Cardiac muscle cell (in vitro differentiated cells and primary cell): ENCODE results near the gene AUTS2. TPM values are rescaled to one million over a fixed set of nuclear protein-coding genes. Genes with fewer than 3 reads are reported as not detected.

Experiments
- DNase-seq, 2 donors: peaks; one replicate each; pipeline versions ENCODE4 v3.0.0 to v3.0.0-alpha.2; 2010 to 2017; ENCODE audit warnings: low read depth in 1 of 2, low spot score in 1 of 2
- H3K27ac ChIP-seq: fragments of 200-600 bp; sonication (generic); 2 replicates; pipeline ENCODE4 v1.5.1; 2016
- H3K27me3 ChIP-seq: fragments of 200-600 bp; sonication (generic); 2 replicates; pipeline ENCODE4 v1.6.0; 2016; ENCODE audit warnings: control low read depth
- H3K36me3 ChIP-seq: fragments of 200-600 bp; sonication (generic); 2 replicates; pipeline ENCODE4 v1.5.1; 2016; ENCODE audit warnings: control low read depth
- H3K4me1 ChIP-seq: fragments of 200-600 bp; sonication (generic); 2 replicates; pipeline ENCODE4 v1.8.1; 2017; ENCODE audit warnings: low read depth, mild to moderate bottlenecking, mixed run types
- H3K4me3 ChIP-seq: fragments of 200-600 bp; sonication (generic); 2 replicates; pipeline ENCODE4 v1.5.1; 2016; ENCODE audit warnings: mild to moderate bottlenecking
- H3K9me3 ChIP-seq: fragments of 200-600 bp; sonication (generic); 2 replicates; pipeline ENCODE4 v1.5.1; 2017; ENCODE audit warnings: low read depth, mild to moderate bottlenecking, control low read depth
- CTCF ChIP-seq: IDR thresholded peaks from 2 replicates; pipeline ENCODE4 v1.5.1; 2012; ENCODE audit warnings: low read depth, mild to moderate bottlenecking, low read length
- polyA plus RNA-seq: library from polyadenylated mRNA; unstranded; fragments of >200 nt; fragmentation: Nextera tagmentation; extraction: Ambion mirVana; gene quantifications from 2 replicates; pipeline ENCODE4 v1.2.1, GENCODE V29; 2016
- total RNA-seq: library from RNA; depleted of rRNA; stranded (reverse); fragments of >200 nt; gene quantifications from 2 replicates; pipeline ENCODE4 v1.2.3, GENCODE V29; 2016

The AUTS2 gene
- total and polyA plus RNA-seq, 2 experiments from 2014 or later = 41.0 to 45.5 TPM

GRCh38 chr7:70837589-70837988 is 1239.3 kb downstream of the AUTS2 start:
- TF ChIP-seq CTCF = no peak
- no peak for DNase-seq
- H3K9me3 ChIP-seq = no peaks in the 10 kb centered on the region

GRCh38 chr7:70838292-70838907 is 1240.1 kb downstream of the AUTS2 start:
- TF ChIP-seq CTCF = no peak
- H3K9me3 ChIP-seq = no peaks in the 10 kb centered on the region

More at GRCh38 chr7:70837589-70837988, 1239.3 kb downstream of the AUTS2 start:
- H3K27ac ChIP-seq = no peak overlapping the region
- H3K27me3 ChIP-seq = no peaks in the 10 kb centered on the region
- H3K4me1 ChIP-seq = no peaks in the 10 kb centered on the region
- no peak overlapping the region for H3K4me3 ChIP-seq
- no peaks in the 10 kb centered on the region for H3K36me3 ChIP-seq

More at GRCh38 chr7:70838292-70838907, 1240.1 kb downstream of the AUTS2 start:
- Histone ChIP-seq H3K4me3 (no peak overlapping the region), H3K36me3 (no peaks in the 10 kb centered on the region), H3K27ac (no peak overlapping the region), H3K4me1 (no peaks in the 10 kb centered on the region), H3K27me3 (no peaks in the 10 kb centered on the region)
- no peak for DNase-seq
